ENCODE measurements around the gene CHRNB1.

- no peak for TF ChIP-seq CTCF (IDR thresholded peaks at IDR 0.05)
- TF ChIP-seq POLR2AphosphoS5 (IDR thresholded peaks at IDR 0.05) = no peak
Observed at GRCh38 chr17:7437950-7438614, 6.8 kb upstream of the CHRNB1 start.
